Karpas-422 (cell line): ENCODE results near the gene IGFBP7. TPM values are rescaled to one million over a fixed set of nuclear protein-coding genes. Genes with fewer than 3 reads are reported as not detected.

Source experiments
- DNase-seq: peaks from one replicate; pipeline ENCODE4 v3.0.0-alpha.2; 2015
- H2AFZ ChIP-seq: fragments of 200-600 bp; sonication (generic); 2 replicates; pipeline ENCODE4 v1.6.1; 2014; ENCODE audit warnings: antibody characterized with exemption, low read length, mixed read lengths
- H3K27ac ChIP-seq: fragments of 200-600 bp; sonication (generic); 2 replicates; pipeline ENCODE4 v1.5.1; 2014; ENCODE audit warnings: mild to moderate bottlenecking, low read length, moderate library complexity
- H3K27me3 ChIP-seq: fragments of 200-600 bp; sonication (generic); 2 replicates; pipeline ENCODE4 v1.6.1; 2014; ENCODE audit warnings: low read length, mixed read lengths
- H3K36me3 ChIP-seq: fragments of 200-600 bp; sonication (generic); 2 replicates; pipeline ENCODE4 v1.6.1; 2014; ENCODE audit warnings: low read length, mixed read lengths; ENCODE audit not compliant: insufficient read depth
- H3K4me1 ChIP-seq: fragments of 200-600 bp; sonication (generic); 2 replicates; pipeline ENCODE4 v1.6.1; 2014; ENCODE audit warnings: mild to moderate bottlenecking, low read length, mixed read lengths
- H3K4me2 ChIP-seq: fragments of 200-600 bp; sonication (generic); 2 replicates; pipeline ENCODE4 v1.6.1; 2014; ENCODE audit warnings: low read length, low read depth, mild to moderate bottlenecking; ENCODE audit not compliant: poor library complexity, severe bottlenecking
- H3K4me3 ChIP-seq: fragments of 200-600 bp; sonication (generic); 2 replicates; pipeline ENCODE4 v1.5.1; 2014; ENCODE audit warnings: mild to moderate bottlenecking, antibody characterized with exemption, low read length, mixed read lengths
- H3K79me2 ChIP-seq: fragments of 200-600 bp; sonication (generic); 2 replicates; pipeline ENCODE4 v1.6.1; 2014; ENCODE audit warnings: mild to moderate bottlenecking, low read length, mixed read lengths
- H3K9ac ChIP-seq: fragments of 200-600 bp; sonication (generic); 2 replicates; pipeline ENCODE4 v1.6.0; 2014; ENCODE audit warnings: low read length
- H3K9me2 ChIP-seq: fragments of 200-600 bp; sonication (generic), shearing (Covaris generic); replicated peaks from 2 replicates; pipeline ENCODE4 v1.6.0; 2014; ENCODE audit warnings: mild to moderate bottlenecking, low read length, moderate library complexity; ENCODE audit not compliant: insufficient read depth
- H3K9me3 ChIP-seq: fragments of 300-700, 200-600 bp; sonication (generic); 2 replicates; pipeline ENCODE4 v1.6.1; 2014; ENCODE audit warnings: low read length, mixed read lengths
- H4K20me1 ChIP-seq: fragments of 200-600 bp; sonication (generic); 2 replicates; pipeline ENCODE4 v1.6.1; 2014; ENCODE audit warnings: mild to moderate bottlenecking, antibody characterized with exemption, low read length, low read depth; ENCODE audit not compliant: insufficient read depth
- small RNA-seq: library from RNA; depleted of rRNA; stranded (forward); fragments of <200 nt; gene quantifications from one replicate; pipeline ENCODE3, GENCODE V24; 2014
- total RNA-seq: library from RNA; depleted of rRNA; stranded (reverse); fragments of >200 nt; shearing (Covaris generic); gene quantifications from 2 replicates; pipeline ENCODE4 v1.2.3, GENCODE V29; 2014; ENCODE audit warnings: low replicate concordance; rRNA removed

IGFBP7 gene
- total RNA-seq, 1 experiment from 2014 or later = not detected

DNA sequence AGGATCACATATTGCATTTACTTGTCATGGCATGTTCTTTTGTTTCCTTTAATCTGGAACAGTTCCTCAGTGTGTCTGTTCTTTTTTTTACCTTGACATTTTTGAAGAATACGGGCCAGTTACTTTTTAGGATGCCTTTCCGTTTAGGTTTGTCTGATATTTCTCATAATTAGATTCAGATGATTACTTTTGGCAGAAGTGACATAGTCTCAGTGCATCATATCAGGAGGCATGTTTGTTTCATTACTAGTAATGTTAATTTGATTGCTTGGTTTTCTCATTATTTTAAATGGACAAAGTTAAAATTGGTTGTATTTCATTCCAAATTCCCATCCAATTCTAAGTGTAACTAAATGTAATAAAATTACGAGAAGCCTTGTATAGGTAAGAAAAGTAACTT, 123.2 kb downstream of the IGFBP7 start:
- Histone ChIP-seq H3K4me3 (no peak overlapping the region), H4K20me1 (peaks cover 63% of the 10 kb centered on the region), H3K9me2 (no peaks in the 10 kb centered on the region), H3K36me3 (peaks cover 62% of the 10 kb centered on the region), H3K27ac (no peak overlapping the region), H3K9me3 (no peaks in the 10 kb centered on the region), H3K79me2 (peaks cover 100% of the 10 kb centered on the region), H3K4me1 (0 out of 2 replicates have a peak, but pooled peaks cover 3% of the 10 kb centered on the region), H3K9ac (no peak overlapping the region), H3K4me2 (no peak overlapping the region), H2AFZ (no peak overlapping the region), H3K27me3 (no peaks in the 10 kb centered on the region)
- no peak for DNase-seq

DNA sequence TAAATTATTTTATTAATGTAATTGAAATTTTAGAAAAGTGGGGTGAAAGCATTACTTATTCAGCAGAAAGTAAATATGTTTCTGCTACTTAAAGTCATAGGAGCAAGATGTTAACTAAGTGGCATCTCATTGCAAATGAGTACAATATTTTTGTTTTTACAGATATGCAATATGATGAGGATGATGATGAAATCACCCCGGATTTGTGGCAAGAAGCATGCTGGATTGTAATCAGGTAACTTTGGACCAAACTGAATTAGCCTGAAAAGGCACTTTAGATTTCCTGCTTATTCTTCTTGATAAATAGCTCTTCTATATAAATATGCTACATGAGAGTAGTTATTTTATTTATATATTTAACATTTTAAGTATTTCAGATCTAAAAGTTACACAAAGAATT, 124.0 kb downstream of the IGFBP7 start:
- no peak for DNase-seq
- H4K20me1 ChIP-seq = peaks cover 66% of the 10 kb centered on the region

DNA sequence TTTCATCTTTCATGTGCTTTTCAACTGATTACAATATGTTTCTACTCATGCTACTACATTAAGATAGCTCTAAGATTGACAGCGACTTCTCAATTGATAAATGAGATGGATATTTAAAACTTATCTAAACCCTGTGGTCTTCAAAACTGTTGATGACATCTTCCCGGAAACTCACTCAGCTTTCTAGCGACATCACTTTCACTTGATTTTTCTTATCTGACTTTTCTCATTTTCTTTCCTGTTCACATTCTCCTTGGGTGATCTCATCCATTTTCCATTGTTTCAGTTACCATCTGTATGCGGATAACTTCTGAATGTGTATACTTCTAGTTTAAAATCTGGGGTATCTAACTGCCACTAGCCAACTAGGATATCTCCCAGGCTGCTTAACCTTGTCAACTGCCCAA, 128.4 kb downstream of the IGFBP7 start:
- no peak for DNase-seq
- Histone ChIP-seq H3K4me2 (peak overlapping the region; percentile 4), H4K20me1 (peaks cover 48% of the 10 kb centered on the region), H2AFZ (no peak overlapping the region), H3K4me3 (no peak overlapping the region), H3K79me2 (peaks cover 88% of the 10 kb centered on the region), H3K27me3 (no peaks in the 10 kb centered on the region), H3K9me3 (no peaks in the 10 kb centered on the region), H3K27ac (no peak overlapping the region), H3K9ac (no peak overlapping the region), H3K9me2 (no peaks in the 10 kb centered on the region), H3K4me1 (peaks cover 23% of the 10 kb centered on the region), H3K36me3 (peaks cover 38% of the 10 kb centered on the region)

More for the DNA sequence above, 124.0 kb downstream of the IGFBP7 start:
- H3K9me2 ChIP-seq = no peaks in the 10 kb centered on the region
- no peaks in the 10 kb centered on the region for H3K9me3 ChIP-seq
- no peak overlapping the region for H3K4me2 ChIP-seq
- H3K27me3 ChIP-seq = no peaks in the 10 kb centered on the region
- H3K79me2 ChIP-seq = peaks cover 100% of the 10 kb centered on the region
- no peak overlapping the region for H3K27ac ChIP-seq
- H3K36me3 ChIP-seq = peaks cover 62% of the 10 kb centered on the region
- no peak overlapping the region for H2AFZ ChIP-seq
- peaks cover 8% of the 10 kb centered on the region for H3K4me1 ChIP-seq
- no peak overlapping the region for H3K4me3 ChIP-seq
- no peak overlapping the region for H3K9ac ChIP-seq

Small RNAs within 50 kb of the gene (small RNA-seq; reads per million reads assigned to genes)
- not detected for gene RNU6-998P

Other genes starting within 250 kb of the IGFBP7 start
- gene REST, start 202.5 kb downstream of the IGFBP7 start, total RNA-seq = 39.9 and 52.0 TPM in 2 replicates
- gene NOA1, start 132.8 kb downstream of the IGFBP7 start, total RNA-seq = 25.4 and 35.5 TPM in 2 replicates
- gene POLR2B, start 131.5 kb downstream of the IGFBP7 start, total RNA-seq = 122 and 125 TPM in 2 replicates